Coronary artery (tissue), 2 donors: ENCODE results near the gene SLC24A3.

Source experiments
- DNase-seq: peaks from one replicate; pipeline ENCODE4 v3.0.0-alpha.2; 2017; ENCODE audit warnings: low spot score
- H3K27ac ChIP-seq, 2 donors: fragments of 200-600 bp; sonication (generic); one replicate each; pipeline ENCODE4 v1.5.1; 2016 to 2019
- H3K4me3 ChIP-seq: fragments of 200-600 bp; sonication (generic); 2 replicates; pipeline ENCODE4 v1.5.1; 2016; ENCODE audit warnings: mild to moderate bottlenecking, moderate library complexity
- TF ChIP-seq, protein P1 (sequence below): fragments of 200-600 bp; sonication (generic); IDR thresholded peaks from one replicate; pipeline ENCODE4 v1.5.1; 2019; ENCODE audit warnings: antibody characterized with exemption

Gene SLC24A3

DNA sequence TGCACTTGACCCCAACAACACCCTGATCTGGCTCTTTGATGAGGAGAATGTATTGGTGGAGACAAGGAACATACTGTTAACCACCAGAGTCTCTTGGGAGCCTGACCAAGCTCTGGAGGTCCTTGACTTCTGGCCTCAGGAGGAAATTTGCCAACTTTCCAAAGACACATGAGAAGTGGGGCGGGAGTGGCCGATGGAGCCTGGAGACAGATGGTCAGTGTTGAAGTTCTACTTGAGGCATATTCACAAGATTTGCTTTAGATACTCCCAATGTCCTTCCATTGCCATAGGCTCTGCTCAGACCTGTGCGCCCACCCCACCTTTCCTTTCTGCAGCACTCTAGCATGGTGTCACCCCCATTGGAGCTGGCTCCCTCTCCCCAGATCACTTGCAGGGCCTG is 241.0 kb downstream of the SLC24A3 start:
- Histone ChIP-seq H3K4me3 (no peak overlapping the region), H3K27ac (no peak overlapping the region)
- peak; percentile 54 for DNase-seq
- TF ChIP-seq, protein P1, sequence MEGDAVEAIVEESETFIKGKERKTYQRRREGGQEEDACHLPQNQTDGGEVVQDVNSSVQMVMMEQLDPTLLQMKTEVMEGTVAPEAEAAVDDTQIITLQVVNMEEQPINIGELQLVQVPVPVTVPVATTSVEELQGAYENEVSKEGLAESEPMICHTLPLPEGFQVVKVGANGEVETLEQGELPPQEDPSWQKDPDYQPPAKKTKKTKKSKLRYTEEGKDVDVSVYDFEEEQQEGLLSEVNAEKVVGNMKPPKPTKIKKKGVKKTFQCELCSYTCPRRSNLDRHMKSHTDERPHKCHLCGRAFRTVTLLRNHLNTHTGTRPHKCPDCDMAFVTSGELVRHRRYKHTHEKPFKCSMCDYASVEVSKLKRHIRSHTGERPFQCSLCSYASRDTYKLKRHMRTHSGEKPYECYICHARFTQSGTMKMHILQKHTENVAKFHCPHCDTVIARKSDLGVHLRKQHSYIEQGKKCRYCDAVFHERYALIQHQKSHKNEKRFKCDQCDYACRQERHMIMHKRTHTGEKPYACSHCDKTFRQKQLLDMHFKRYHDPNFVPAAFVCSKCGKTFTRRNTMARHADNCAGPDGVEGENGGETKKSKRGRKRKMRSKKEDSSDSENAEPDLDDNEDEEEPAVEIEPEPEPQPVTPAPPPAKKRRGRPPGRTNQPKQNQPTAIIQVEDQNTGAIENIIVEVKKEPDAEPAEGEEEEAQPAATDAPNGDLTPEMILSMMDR: no peak

DNA sequence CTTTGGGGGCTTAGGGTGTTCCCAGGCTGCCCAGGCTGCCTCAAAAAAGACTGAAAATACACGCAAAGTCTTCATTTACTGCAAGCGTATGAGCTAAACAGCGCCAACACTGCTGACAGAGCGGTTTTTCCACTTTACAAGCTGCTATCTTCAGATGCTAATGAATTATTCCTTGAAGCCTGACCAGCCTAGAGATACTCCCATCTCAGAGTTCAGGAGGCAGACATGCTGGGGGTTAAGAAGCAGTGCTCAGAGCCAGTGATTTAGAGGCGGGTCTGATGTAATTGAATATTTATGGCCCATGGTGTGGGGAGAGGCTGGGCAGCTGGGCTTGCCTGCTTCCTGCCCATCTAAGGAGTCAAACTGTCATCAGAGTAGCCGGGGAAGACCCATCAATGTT is 241.4 kb downstream of the SLC24A3 start:
- no peak overlapping the region for H3K27ac ChIP-seq
- H3K4me3 ChIP-seq: no peak overlapping the region
- peak; percentile 35 for DNase-seq
- TF ChIP-seq, protein P1: no peak

DNA sequence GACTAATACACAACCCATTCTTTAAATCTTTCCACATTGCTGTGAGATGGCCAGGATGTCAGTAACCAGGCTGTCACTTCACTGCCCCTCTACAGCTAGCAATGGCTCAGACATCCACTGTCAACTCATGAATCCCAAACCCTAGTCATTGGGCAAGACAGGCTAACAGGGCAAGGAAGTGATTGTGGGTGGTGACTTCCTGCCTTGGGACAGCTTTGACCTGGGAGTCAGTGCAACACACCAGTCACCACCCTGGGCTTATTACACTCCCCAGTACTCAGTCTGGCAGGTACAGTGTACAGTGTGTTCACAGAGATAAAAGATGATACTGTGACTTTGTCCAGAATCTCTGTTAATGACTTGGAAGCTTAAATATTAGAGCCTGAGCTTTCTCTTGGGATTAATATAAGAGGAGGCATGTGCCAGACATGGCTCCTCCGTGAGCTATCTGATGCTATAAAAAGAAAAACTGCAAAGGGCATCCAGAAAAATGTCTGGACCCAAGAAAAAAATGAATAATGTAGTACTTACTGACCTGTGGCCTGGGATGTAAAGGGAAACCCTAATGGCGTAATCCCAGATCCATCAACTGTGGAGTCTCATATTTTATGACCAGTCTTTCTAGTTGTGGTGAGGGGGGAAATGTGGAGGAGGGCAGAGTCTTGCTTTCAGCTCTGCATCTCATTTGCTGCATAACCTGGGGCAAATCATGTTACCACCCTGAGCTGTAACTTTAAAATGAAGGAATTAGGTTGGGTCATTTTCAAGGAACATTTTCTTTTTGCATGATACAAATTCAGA is 244.4 kb downstream of the SLC24A3 start:
- Histone ChIP-seq H3K27ac (peak overlapping the region in 1 of 2 donors; percentile 44), H3K4me3 (no peak overlapping the region)
- no peak for DNase-seq
- TF ChIP-seq, protein P1: no peak

DNA sequence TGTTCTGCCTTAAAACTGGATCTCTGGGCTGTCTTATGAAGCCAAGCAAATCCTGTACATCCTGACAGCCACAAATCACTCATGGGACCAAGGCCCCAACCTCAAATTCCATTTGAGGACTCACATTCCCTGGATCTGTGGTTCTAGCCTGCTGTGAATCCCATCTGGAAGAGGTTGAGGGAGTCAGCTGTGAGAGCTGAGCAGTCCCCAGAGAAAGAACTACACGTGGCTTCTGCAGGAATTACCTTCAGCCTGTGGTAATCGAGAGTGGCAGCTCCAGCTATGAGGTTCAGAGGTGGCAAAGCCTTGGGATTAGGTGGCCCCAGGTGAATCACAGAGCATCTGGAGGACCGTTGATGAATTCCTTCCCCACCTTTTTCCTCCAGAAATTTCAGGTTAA is 245.2 kb downstream of the SLC24A3 start:
- DNase-seq: no peak
- TF ChIP-seq, protein P1: no peak
- peak overlapping the region in 1 of 2 donors; percentile 45 for H3K27ac ChIP-seq
- no peak overlapping the region for H3K4me3 ChIP-seq

DNA sequence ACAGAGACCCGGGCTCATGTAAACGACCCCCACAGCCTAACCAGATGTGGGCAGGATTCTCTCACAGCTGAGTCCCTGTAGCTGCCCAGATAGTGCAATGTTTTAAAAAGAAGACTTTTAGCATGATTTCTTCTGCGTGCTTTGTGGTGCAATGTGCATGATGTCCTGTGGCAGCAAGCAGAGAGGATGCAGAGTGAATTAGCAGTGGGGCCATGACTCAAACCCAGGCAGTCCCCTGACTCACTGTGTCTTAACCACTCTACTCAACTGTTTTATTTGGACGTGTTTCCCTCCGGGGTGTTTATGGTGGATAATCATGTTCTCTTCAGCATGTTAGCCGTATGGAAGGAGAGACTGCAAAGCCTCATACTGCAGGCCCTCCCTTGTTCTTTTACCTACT is 247.9 kb downstream of the SLC24A3 start:
- no peak overlapping the region for H3K4me3 ChIP-seq
- DNase-seq: peak; percentile 54
- TF ChIP-seq, protein P1: no peak
- H3K27ac ChIP-seq: no peak overlapping the region

DNA sequence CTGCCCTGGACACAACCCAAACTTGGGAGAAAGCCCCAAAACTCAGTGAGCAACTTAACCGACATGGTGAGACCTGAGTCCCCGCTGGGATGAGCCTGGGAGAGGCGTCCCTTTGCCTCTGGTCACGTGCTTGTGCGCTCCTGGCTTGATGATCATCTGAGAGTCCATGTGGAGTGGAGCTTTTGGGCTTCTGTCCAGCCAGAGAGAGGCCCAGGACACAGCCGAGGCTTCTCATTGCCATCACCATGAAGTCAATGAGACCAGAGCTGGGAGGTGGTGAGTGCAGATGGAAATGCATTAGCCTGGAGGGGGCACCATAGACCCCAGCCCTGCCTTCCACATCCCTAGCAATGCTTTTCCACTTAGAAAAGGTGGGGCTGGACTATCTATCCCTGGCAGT is 250.0 kb downstream of the SLC24A3 start:
- TF ChIP-seq, protein P1: no peak
- H3K4me3 ChIP-seq: no peak overlapping the region

DNA sequence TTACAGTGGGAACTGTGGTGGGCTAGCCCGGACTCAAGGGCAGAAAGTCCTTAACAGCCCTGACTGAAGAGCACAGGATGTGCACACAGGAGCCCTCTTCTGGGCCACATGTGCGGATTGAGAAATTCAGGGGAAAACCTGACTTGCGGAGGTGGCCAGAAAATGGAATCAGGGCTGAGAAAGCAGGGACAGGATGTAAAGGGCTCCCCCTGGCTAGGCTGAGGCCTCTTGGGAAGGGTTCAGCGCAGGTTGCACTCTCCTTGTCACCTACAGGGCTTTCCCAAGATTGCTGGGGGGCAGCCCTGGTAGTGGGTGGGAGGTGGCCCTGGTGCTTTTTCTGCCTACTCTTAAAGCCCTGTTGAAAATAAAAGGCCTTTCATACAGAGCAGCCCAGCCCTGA is 251.2 kb downstream of the SLC24A3 start:
- Histone ChIP-seq H3K27ac (no peak overlapping the region), H3K4me3 (no peak overlapping the region)
- no peak for DNase-seq
- TF ChIP-seq, protein P1: no peak

More for the DNA sequence above, 250.0 kb downstream of the SLC24A3 start:
- no peak for DNase-seq
- H3K27ac ChIP-seq: no peak overlapping the region
